SJSA1 (cell line): ENCODE results near the gene STARD5. TPM values are rescaled to one million over a fixed set of nuclear protein-coding genes. Genes with fewer than 3 reads are reported as not detected.

Experiments
- DNase-seq, 2 experiments: peaks; one replicate each; pipeline ENCODE4 v3.0.0-alpha.2; 2015 to 2020; ENCODE audit warnings: low spot score in 2 of 2, low read depth in 1 of 2
- H3K27ac ChIP-seq: fragments of 250-450 bp; sonication (Bioruptor Pico); 2 replicates; pipeline ENCODE4 v1.5.1; 2020; ENCODE audit warnings: mild to moderate bottlenecking, moderate library complexity
- H3K27me3 ChIP-seq: fragments of 250-450 bp; sonication (Bioruptor Pico); replicated peaks from 2 replicates; pipeline ENCODE4 v1.5.1; 2020; ENCODE audit warnings: mild to moderate bottlenecking, moderate library complexity
- H3K36me3 ChIP-seq: fragments of 250-450 bp; sonication (Bioruptor Pico); 2 replicates; pipeline ENCODE4 v1.5.1; 2020; ENCODE audit warnings: mild to moderate bottlenecking
- H3K4me1 ChIP-seq: fragments of 250-450 bp; sonication (Bioruptor Pico); replicated peaks from 2 replicates; pipeline ENCODE4 v1.6.1; 2021; ENCODE audit warnings: mild to moderate bottlenecking
- H3K4me3 ChIP-seq: fragments of 250-450 bp; sonication (Bioruptor Pico); 2 replicates; pipeline ENCODE4 v1.5.1; 2020; ENCODE audit warnings: mild to moderate bottlenecking
- H3K9me3 ChIP-seq: fragments of 250-450 bp; sonication (Bioruptor Pico); replicated peaks from 2 replicates; pipeline ENCODE4 v1.5.1; 2020; ENCODE audit warnings: mild to moderate bottlenecking
- total RNA-seq: library from RNA; depleted of rRNA; stranded (reverse); fragments of >200 nt; shearing (Covaris generic); gene quantifications from 2 replicates; pipeline ENCODE4 v1.2.3, GENCODE V29; 2014

Gene STARD5
- total RNA-seq, 1 experiment from 2014 or later = 6.3 TPM

DNA sequence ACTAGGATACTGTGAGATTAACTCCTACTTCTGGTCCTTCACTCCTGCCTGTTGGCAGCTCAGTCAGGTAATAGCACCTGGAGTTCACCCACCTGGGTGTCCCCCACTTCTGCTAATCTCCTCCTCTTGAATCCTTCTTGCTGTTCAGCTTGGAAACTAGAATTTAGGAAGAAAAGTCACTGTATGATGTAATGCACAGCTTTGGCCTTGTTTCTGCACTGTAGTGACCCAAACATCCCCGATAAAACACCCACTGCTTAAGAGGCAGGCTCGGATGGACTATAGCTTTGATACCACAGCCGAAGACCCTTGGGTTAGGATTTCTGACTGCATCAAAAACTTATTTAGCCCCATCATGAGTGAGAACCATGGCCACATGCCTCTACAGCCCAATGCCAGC is 24.8 kb downstream of the STARD5 start:
- no peak for DNase-seq
- H3K27me3 ChIP-seq = no peaks in the 10 kb centered on the region
- no peaks in the 10 kb centered on the region for H3K36me3 ChIP-seq
- no peaks in the 10 kb centered on the region for H3K9me3 ChIP-seq
- H3K4me1 ChIP-seq = peaks cover 2% of the 10 kb centered on the region; the same call in 1 of the 2 replicates
- no peak overlapping the region for H3K4me3 ChIP-seq
- H3K27ac ChIP-seq = no peak overlapping the region

DNA sequence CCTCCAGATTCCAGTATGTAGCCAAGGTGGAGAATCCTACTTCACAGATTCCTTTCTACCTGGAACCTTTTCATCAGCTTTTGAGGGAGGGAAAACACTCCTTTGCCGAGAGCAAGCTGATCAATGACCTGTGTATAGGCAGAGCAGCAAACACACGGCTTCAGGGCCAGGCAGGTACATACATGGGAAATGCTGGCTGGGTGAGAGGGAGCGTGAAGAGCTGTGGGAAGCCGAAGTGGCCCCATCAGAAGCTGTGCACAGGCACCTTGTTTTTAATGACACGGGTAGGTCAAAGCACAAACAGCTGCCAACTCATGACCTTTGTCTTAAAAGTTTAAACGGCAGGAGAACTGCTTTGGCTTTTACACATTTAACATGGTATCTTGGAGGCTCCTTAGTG is 25.3 kb downstream of the STARD5 start:
- Histone ChIP-seq H3K4me1 (no peaks in the 10 kb centered on the region; the same call in 1 of the 2 replicates), H3K36me3 (no peaks in the 10 kb centered on the region), H3K9me3 (no peaks in the 10 kb centered on the region), H3K4me3 (no peak overlapping the region), H3K27me3 (no peaks in the 10 kb centered on the region), H3K27ac (no peak overlapping the region)
- DNase-seq = no peak

DNA sequence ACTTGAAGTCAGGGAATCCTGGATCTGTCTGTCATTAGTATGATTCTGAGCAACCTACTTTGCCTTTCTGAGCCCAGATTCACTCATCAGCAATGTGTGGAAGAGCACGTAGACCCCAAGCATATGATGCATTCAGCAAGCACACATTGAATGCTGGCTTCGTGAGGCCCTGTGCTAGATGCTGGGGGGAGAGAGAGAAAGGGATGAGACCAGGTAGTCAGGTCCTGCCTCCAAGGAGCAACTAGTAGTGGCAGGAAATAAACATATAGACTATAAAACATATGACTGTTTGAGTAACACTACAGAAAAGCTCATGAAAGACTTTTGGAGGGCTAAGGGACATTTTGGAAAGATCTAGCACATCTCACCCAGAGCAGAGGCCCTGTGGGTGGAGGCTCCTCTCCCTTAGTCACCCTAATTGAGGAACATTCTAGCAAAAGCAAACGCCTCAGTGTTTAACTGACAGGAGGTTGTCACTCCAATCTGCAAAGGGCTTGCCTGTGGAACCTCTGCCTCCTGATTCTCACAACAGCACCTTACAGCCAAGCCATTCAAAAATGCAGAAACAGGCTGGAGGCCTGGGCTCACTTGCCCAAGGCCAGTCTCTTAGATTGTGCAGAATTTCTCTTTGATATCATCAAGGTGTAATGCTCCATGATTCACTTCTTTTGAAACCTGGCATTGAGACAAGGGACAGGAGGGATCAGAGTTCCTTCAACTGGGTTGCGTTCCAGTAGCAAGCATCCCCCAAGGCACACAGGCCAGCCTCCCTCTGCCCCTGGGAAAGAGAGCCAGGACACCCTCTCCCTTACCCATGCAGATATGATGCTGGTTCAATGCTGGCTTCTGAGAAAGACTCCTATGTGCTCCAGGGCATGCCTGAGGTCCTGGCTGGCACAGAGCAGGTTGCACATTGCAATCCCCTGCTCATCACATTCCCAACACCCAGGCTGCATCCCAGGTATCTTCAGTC is 26.1 kb downstream of the STARD5 start:
- Histone ChIP-seq H3K9me3 (no peaks in the 10 kb centered on the region), H3K4me1 (no peaks in the 10 kb centered on the region; the same call in 1 of the 2 replicates), H3K36me3 (no peaks in the 10 kb centered on the region), H3K4me3 (no peak overlapping the region), H3K27ac (no peak overlapping the region), H3K27me3 (no peaks in the 10 kb centered on the region)
- DNase-seq = no peak

DNA sequence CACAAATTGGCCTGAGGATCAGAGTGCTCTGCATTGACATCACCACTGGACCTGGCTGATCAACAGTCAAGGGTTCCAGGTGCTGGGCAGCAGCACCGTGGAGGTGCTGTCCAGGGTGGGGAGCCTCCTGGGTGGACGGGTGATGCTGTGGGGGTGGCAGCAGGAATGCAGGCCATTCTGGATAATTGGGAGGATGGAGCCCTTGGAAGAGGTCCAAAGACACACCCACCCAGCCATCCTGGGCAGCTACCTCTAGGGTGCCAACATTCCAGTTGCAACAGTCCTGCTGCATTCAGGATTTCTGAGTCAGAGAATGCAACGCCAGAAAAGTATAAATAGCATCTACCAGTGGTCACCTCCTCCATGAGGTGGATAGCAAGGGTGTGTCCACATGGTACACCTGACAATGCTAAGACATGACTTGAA is 26.8 kb downstream of the STARD5 start:
- H3K4me1 ChIP-seq = no peaks in the 10 kb centered on the region; the same call in 1 of the 2 replicates
- H3K4me3 ChIP-seq = no peak overlapping the region
- H3K36me3 ChIP-seq = no peaks in the 10 kb centered on the region
- no peak overlapping the region for H3K27ac ChIP-seq
- DNase-seq = no peak
- no peaks in the 10 kb centered on the region for H3K27me3 ChIP-seq
- no peaks in the 10 kb centered on the region for H3K9me3 ChIP-seq

DNA sequence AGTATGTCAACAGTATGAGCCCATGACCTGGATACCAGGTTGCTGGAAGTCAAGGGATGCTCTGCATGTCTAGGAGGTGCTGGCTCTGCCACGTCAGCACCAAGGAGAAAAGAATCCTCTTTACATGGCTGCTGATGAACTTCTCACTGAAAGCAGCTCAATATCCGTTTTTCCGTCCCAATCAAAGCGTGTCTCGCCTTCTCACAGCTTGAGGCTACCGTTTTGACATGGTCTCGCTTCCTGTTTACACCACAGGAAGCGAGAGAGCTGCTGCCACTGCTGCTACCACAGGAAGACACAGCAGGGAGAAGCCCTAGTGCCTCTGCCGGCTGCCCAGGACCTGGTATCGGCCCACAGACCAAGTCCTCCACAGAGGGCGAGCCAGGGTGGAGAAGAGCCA is 27.3 kb downstream of the STARD5 start:
- no peaks in the 10 kb centered on the region for H3K36me3 ChIP-seq
- H3K27me3 ChIP-seq = no peaks in the 10 kb centered on the region
- DNase-seq = no peak
- H3K9me3 ChIP-seq = no peaks in the 10 kb centered on the region
- no peak overlapping the region for H3K27ac ChIP-seq
- no peaks in the 10 kb centered on the region; the same call in 1 of the 2 replicates for H3K4me1 ChIP-seq
- no peak overlapping the region for H3K4me3 ChIP-seq

DNA sequence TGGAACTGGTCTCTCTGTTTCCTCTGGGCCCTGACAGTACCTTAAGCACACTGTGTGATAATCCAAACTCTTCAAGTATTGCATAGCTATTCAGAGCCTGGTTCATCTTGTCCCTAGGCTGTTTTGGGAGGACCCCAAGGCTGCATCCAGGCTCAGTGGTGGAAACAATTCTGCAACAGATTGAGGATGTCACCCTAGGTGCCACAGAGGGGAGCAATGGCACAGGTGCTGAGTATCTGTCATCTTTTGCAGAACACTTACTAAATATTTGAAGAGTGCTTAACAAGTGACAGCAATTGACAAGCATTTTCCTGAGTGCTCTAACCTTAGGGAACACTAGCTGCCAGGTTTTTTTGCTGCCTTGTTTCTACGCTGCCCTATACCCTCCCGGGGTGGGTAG is 27.8 kb downstream of the STARD5 start:
- Histone ChIP-seq H3K4me1 (no peaks in the 10 kb centered on the region; the same call in 1 of the 2 replicates), H3K4me3 (no peak overlapping the region), H3K9me3 (no peaks in the 10 kb centered on the region), H3K27me3 (no peaks in the 10 kb centered on the region), H3K36me3 (no peaks in the 10 kb centered on the region), H3K27ac (no peak overlapping the region)
- DNase-seq = no peak

DNA sequence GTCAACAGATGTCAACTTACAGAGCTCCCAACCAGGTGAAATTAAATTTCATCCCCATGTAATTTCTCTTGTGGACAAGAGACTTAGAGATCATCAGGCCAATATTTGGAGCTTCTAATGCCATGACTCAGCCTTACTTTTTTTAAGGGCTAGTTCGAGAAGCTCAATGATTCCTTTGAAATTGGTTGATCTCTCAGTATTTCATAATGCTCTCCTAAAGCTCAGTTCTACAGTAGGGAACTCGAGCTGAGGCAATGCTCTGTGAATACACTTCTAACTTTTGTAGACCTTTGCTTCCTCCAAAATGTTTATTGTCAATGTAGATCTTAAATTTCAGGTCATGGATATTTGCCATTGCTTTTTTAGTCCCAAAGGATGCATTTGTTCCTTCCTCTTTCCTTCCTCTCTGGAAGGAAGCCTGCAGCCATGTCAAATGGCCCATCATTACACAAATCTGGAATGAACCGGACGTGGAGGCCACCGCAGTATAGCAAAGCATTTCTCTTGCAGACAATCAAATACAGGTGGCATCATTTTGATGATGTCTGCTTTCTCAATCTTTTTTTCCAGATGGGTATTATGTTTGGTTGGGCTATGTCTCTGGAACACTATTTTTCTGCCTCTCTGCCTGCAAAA is 28.3 kb downstream of the STARD5 start:
- no peaks in the 10 kb centered on the region for H3K36me3 ChIP-seq
- H3K9me3 ChIP-seq = no peaks in the 10 kb centered on the region
- DNase-seq = no peak
- no peaks in the 10 kb centered on the region; the same call in 1 of the 2 replicates for H3K4me1 ChIP-seq
- H3K4me3 ChIP-seq = no peak overlapping the region
- H3K27ac ChIP-seq = no peak overlapping the region
- no peaks in the 10 kb centered on the region for H3K27me3 ChIP-seq

DNA sequence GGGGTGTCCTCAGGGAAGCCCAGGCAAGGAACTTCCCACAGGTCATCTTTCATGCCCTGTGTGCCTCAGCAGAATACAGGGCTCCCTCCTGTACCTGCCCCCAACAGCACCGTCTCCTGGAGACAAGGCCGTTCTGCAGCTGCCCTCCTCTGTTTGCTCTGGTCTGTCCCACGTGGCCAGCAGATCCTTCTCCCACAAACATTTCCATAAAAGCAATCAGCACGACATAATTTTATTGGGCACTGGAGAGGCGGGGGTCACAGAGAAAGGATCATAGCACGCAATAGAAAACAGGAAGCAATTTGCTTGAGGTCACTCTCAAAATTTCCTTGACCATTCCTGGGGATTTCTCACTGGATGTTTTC is 29.4 kb downstream of the STARD5 start:
- Histone ChIP-seq H3K27me3 (no peaks in the 10 kb centered on the region), H3K4me3 (no peak overlapping the region), H3K9me3 (no peaks in the 10 kb centered on the region), H3K27ac (no peak overlapping the region), H3K36me3 (no peaks in the 10 kb centered on the region), H3K4me1 (no peaks in the 10 kb centered on the region; the same call in 1 of the 2 replicates)
- DNase-seq = no peak

DNA sequence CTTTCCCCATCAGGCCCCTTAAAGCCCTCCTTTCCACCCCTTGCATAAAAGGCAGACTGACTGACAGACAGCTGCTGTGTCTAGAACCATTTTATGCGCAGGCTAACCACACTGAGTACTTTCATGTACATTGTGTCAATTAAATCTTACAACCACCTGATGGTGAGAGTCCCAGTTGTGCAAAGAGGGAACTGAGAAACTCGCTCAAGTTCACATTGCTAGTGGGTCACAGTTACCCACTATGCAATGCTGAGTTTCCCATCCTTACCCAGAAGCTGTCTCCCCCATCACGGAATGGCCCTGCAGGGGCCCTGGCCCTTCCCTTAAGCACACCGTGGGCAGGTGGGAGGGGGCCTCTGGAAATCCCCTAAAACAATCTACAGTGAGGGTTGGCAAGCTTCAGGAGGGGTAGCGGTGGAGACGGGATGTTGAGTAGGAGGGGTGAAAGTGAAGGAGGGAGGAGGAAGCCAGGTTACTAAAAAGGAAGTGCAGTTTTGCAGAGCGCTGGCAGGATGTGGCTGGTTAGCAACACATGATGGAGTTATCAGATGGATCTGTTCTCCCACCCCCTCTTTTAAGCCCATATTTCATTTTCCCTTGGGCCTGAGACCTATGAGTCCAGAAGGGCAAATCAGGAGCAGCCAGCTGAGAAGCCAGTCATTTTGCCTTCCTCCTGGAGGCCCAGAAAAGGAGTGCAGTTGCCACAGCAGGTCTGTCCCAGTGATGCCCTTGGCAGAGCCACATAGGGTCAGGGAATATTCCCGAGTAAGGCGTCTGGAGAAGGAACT is 30.0 kb downstream of the STARD5 start:
- Histone ChIP-seq H3K27me3 (no peaks in the 10 kb centered on the region), H3K9me3 (no peaks in the 10 kb centered on the region), H3K4me1 (no peaks in the 10 kb centered on the region; the same call in 1 of the 2 replicates), H3K36me3 (no peaks in the 10 kb centered on the region), H3K27ac (no peak overlapping the region), H3K4me3 (no peak overlapping the region)
- DNase-seq = no peak

DNA sequence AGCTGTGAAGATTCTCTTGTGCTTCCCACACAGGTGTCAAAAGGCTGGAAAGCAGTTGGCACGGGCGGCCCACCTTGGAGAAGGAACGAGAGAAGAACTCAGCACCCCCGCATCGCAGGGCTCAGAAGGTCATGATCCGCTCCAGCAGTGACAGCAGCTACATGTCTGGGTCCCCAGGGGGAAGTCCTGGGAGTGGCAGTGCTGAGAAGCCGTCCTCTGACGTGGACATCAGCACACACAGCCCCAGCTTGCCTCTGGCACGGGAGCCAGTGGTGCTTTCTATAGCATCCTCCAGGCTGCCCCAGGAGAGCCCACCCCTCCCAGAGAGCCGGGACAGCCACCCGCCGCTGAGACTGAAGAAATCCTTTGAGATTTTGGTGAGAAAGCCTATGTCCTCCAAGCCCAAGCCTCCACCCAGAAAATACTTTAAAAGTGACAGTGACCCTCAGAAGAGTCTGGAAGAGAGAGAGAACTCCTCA is 31.4 kb downstream of the STARD5 start:
- no peak for DNase-seq
- Histone ChIP-seq H3K36me3 (no peaks in the 10 kb centered on the region), H3K9me3 (no peaks in the 10 kb centered on the region), H3K4me1 (no peaks in the 10 kb centered on the region; the same call in 1 of the 2 replicates), H3K27me3 (no peaks in the 10 kb centered on the region), H3K4me3 (no peak overlapping the region), H3K27ac (no peak overlapping the region)

DNA sequence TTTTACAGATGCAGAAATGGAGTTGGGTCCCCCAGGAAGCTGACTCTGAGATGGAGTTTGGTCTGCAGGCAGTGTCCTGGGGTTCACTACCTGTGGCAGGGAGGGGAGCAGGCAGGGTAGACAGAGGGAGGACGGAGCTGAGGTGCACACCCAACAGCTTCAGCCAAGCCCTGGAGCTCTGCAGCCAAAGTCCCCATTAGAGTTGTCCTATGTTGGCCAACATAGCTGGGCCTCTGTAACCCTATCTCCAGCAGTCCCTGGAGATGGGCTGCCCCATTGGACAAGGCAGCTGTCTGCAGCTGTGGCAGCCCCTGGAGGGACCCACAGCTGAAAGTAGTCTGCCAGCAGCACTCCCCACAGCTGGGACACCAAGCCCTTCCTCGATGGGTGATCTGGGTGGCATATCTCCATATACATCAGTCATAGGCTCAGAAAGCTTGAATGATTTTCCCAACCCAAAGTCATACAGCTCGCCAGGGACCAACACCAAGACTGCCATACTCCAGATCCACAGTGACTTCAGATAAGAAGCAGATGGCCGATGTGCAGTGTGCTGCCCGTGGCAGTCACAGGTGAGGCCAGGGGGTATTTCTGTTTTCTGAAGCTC is 31.9 kb downstream of the STARD5 start:
- no peaks in the 10 kb centered on the region for H3K9me3 ChIP-seq
- H3K27me3 ChIP-seq = no peaks in the 10 kb centered on the region
- H3K4me3 ChIP-seq = no peak overlapping the region
- H3K27ac ChIP-seq = no peak overlapping the region
- H3K36me3 ChIP-seq = no peaks in the 10 kb centered on the region
- DNase-seq = no peak
- H3K4me1 ChIP-seq = no peaks in the 10 kb centered on the region; the same call in 1 of the 2 replicates

DNA sequence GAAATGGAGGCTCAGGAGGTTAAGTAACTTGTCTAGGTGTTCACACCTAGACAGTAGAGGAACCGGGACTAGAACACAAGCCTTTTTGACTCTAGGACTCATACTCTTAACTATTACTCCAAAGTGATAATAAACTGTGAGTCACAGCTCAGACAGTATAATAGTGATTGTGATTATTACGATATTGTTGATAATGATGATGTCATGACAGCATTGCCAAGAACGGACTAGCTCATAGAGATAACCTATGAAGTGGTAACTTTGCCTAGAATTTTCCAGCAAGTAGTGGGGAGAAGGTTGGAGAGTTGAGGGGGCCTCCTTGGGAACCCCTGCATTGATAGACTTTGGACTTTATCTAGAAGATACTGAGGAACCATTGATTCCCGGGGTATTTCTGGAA is 34.0 kb downstream of the STARD5 start:
- Histone ChIP-seq H3K4me3 (no peak overlapping the region), H3K4me1 (no peaks in the 10 kb centered on the region), H3K27ac (no peak overlapping the region), H3K27me3 (0 out of 2 replicates have a peak, but pooled peaks cover 3% of the 10 kb centered on the region), H3K36me3 (no peaks in the 10 kb centered on the region), H3K9me3 (no peaks in the 10 kb centered on the region)
- no peak for DNase-seq

DNA sequence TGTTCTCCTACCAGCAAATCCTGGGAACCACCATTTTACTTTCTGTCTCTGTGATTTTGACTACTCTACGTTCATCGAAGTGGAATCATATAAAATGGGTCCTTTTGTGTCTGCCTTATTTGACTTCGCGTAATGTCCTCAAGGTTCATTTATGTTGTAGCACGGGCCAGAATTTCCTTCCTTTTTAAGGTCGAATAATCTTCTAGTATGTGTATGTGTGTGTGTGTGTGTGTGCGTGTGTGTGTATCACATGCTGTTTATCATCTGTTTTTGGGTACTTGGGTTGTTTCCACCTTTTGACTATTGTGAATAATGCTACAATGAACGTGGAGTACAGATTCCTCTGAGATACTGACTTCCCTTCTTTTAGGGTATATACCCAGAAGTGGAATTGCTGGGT is 35.3 kb downstream of the STARD5 start:
- H3K27ac ChIP-seq = no peak overlapping the region
- H3K4me3 ChIP-seq = no peak overlapping the region
- H3K27me3 ChIP-seq = 0 out of 2 replicates have a peak, but pooled peaks cover 3% of the 10 kb centered on the region
- no peaks in the 10 kb centered on the region for H3K36me3 ChIP-seq
- DNase-seq = no peak
- H3K9me3 ChIP-seq = no peaks in the 10 kb centered on the region
- H3K4me1 ChIP-seq = no peaks in the 10 kb centered on the region
